Activated naive CD4-positive, alpha-beta T cell treated with anti-CD3 and anti-CD28 coated beads, Interleukin-2, amount 50 U/mL, for 72 hours (primary cell): ENCODE results near the gene CCDC182. TPM values are rescaled to one million over a fixed set of nuclear protein-coding genes. Genes with fewer than 3 reads are reported as not detected.

Experiments used
- ATAC-seq, 2 donors: fragments of 150-1000 bp; cut with Tn5 transposase; 2 replicates each; pipeline ENCODE4 v1.10.0; 2021; ENCODE audit warnings: mild to moderate bottlenecking in 2 of 2, moderate library complexity in 2 of 2
- DNase-seq, 2 donors: peaks; one replicate each; pipeline ENCODE4 v3.0.0; 2021 to 2022; ENCODE audit warnings: low spot score in 2 of 2
- H3K27ac Mint-ChIP-seq, 2 donors: one replicate each; pipeline ENCODE4 v1.8.0; 2022; ENCODE audit warnings: mild to moderate bottlenecking in 2 of 2, mixed read lengths in 2 of 2
- H3K36me3 Mint-ChIP-seq, 2 donors: one replicate each; pipeline ENCODE4 v1.8.0; 2022; ENCODE audit warnings: mixed read lengths in 2 of 2
- H3K9me3 Mint-ChIP-seq, 2 donors: one replicate each; pipeline ENCODE4 v1.8.0; 2022; ENCODE audit warnings: mixed read lengths in 2 of 2
- total RNA-seq, 2 donors: library from RNA; stranded (reverse); gene quantifications; one replicate each; pipeline ENCODE4 v1.2.3, GENCODE V29; 2022

Gene CCDC182
- total RNA-seq, 2 donors from 2014 or later: not detected

- ATAC-seq: no peak
- no peak for DNase-seq
- Mint-ChIP-seq H3K27ac (peak overlapping the region in 1 of 2 donors; percentile 14), H3K9me3 (no peaks in the 10 kb centered on the region), H3K36me3 (no peaks in the 10 kb centered on the region)
Observed at GRCh38 chr17:57762452-57763395, 17.6 kb upstream of the CCDC182 start.

DNA sequence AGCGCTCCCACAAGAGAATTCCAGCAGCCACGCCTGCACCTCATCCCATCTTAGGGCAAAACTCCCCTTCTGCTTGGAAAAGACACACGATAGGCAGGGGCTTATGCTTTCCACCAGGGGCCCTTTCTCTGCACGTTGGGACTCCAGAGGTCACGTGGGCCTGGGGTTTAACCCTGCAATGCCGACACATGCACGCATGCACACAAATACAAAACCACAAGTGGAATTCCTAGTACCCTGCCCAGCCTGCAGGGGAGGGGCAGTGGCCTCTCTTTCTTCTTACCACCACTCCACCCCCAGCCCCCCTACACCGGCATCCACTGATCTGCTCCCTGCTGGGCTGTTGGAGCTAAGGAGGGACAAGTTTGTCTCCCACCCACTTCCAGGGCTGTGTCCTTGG is 16.8 kb upstream of the CCDC182 start:
- no peak for ATAC-seq
- H3K36me3 Mint-ChIP-seq: no peaks in the 10 kb centered on the region
- DNase-seq: no peak
- H3K27ac Mint-ChIP-seq: no peak overlapping the region
- H3K9me3 Mint-ChIP-seq: no peaks in the 10 kb centered on the region

- Mint-ChIP-seq H3K9me3 (no peaks in the 10 kb centered on the region), H3K36me3 (no peaks in the 10 kb centered on the region), H3K27ac (no peak overlapping the region)
- ATAC-seq (no peak), DNase-seq (no peak)
Observed at GRCh38 chr17:57760046-57760445, 14.9 kb upstream of the CCDC182 start.

DNA sequence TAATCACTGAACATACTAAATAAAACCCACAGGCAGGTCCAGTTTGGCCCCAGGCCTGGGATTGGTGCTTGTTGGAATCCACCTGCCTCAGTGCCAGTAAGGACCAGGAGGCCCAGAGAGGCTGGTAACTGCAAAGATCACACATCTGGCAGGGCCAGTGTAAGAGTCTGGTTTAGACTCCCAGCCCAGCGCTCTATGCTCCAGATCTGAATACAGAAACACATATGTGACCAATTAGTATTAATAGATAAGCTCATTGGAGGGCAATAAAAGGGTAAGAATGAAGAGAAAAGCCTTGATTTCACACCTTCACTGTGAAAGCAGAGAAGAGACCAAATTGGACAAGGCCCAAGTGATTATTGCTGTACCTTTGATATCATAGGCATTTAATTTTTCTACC is 13.6 kb upstream of the CCDC182 start:
- no peak for DNase-seq
- ATAC-seq: no peak

DNA sequence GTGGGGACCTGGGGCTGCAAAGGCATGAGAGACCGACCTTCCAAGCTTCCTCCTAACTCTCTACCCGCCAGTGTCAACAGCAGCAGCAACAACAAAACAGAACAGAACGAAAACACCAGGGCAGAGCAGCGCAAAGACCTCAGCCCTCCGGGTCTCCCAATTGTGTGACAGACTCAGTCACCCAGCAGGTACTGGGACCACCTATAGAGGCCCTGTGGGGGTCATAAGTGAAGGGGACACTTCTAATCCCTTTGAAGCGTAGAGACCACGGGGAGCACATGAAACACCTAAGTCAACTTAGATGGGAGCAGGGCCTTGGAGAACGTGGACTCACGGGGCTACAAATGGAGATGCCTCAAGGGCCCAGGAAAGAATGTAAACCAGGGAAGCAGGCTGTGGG is 12.6 kb upstream of the CCDC182 start:
- no peaks in the 10 kb centered on the region for H3K36me3 Mint-ChIP-seq
- DNase-seq (no peak), ATAC-seq (no peak)
- H3K9me3 Mint-ChIP-seq: no peaks in the 10 kb centered on the region
- H3K27ac Mint-ChIP-seq: no peak overlapping the region

More for the DNA sequence above, 13.6 kb upstream of the CCDC182 start:
- Mint-ChIP-seq H3K36me3 (no peaks in the 10 kb centered on the region), H3K27ac (no peak overlapping the region), H3K9me3 (no peaks in the 10 kb centered on the region)

DNA sequence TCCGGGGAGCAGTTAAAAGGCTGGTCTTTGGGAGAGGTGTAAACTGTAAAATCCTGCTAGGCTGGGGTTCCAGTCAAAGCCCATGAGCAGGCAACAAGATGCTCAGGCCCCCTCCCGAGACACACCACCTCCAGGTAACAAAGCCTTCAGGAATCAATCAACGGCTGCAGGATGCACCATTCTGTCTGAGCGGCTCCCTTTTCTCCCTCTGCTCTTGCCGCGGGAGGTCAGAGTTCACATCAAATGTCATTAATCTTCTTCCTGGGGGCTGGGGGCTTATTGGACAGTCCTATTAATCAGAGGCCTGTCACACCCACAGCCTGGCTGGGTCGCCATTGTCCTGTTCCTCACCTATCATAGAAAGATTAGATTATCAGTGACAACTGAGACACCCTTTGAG is 11.9 kb upstream of the CCDC182 start:
- ATAC-seq (no peak), DNase-seq (no peak)
- Mint-ChIP-seq H3K36me3 (no peaks in the 10 kb centered on the region), H3K27ac (no peak overlapping the region), H3K9me3 (no peaks in the 10 kb centered on the region)

DNA sequence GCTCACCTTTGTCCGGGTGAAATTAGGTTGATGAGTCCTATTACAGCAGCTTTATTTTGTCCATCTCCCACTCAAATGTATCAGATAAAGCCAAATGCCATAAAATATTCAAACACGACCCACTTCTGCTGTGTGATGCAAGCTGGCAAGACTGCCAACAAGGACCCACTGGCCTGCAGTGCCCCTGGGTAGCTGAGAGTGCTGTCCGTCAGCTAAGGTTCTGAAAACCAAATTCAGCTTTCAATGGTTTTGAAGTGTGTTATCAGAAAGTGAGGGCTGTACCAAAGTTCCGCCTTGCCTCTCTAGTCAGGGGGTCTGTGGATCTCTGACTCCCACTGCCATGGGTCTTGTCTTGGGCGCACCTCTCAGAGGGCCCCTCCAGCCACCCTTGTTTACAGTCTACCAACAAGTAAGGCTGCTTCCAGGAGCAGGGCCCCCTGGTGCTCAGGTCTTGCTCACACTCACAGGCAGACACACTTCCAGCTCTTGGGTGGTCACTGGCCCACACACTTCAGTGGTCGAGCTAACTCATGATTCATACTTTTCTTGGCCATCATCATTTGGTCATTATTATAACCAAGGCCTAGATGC is 10.5 kb upstream of the CCDC182 start:
- DNase-seq (no peak), ATAC-seq (no peak)
- no peak overlapping the region for H3K27ac Mint-ChIP-seq
- H3K9me3 Mint-ChIP-seq: no peaks in the 10 kb centered on the region
- no peaks in the 10 kb centered on the region for H3K36me3 Mint-ChIP-seq

GRCh38 chr17:57752031-57752905 is 7.2 kb upstream of the CCDC182 start:
- DNase-seq: no peak
- Mint-ChIP-seq H3K36me3 (no peaks in the 10 kb centered on the region), H3K9me3 (no peaks in the 10 kb centered on the region), H3K27ac (no peak overlapping the region)
- no peak for ATAC-seq

- no peaks in the 10 kb centered on the region for H3K9me3 Mint-ChIP-seq
- ATAC-seq: no peak
Observed at GRCh38 chr17:57751348-57751971, 6.4 kb upstream of the CCDC182 start.

GRCh38 chr17:57750895-57751294 is 5.8 kb upstream of the CCDC182 start:
- DNase-seq: no peak
- H3K27ac Mint-ChIP-seq: no peak overlapping the region
- H3K9me3 Mint-ChIP-seq: no peaks in the 10 kb centered on the region
- no peaks in the 10 kb centered on the region for H3K36me3 Mint-ChIP-seq
- ATAC-seq: no peak

More at GRCh38 chr17:57751348-57751971, 6.4 kb upstream of the CCDC182 start:
- Mint-ChIP-seq H3K36me3 (no peaks in the 10 kb centered on the region), H3K27ac (no peak overlapping the region)
- no peak for DNase-seq

- no peaks in the 10 kb centered on the region for H3K9me3 Mint-ChIP-seq
- no peak for DNase-seq
- no peak for ATAC-seq
- peak overlapping the region in 1 of 2 donors; percentile 17 for H3K27ac Mint-ChIP-seq
- H3K36me3 Mint-ChIP-seq: no peaks in the 10 kb centered on the region
Observed at GRCh38 chr17:57750109-57750871, 5.2 kb upstream of the CCDC182 start.

- ATAC-seq: no peak
- DNase-seq: no peak
- peak overlapping the region in 1 of 2 donors; percentile 17 for H3K27ac Mint-ChIP-seq
- no peaks in the 10 kb centered on the region for H3K36me3 Mint-ChIP-seq
- no peaks in the 10 kb centered on the region for H3K9me3 Mint-ChIP-seq
Observed at GRCh38 chr17:57749701-57750100, 4.6 kb upstream of the CCDC182 start.

DNA sequence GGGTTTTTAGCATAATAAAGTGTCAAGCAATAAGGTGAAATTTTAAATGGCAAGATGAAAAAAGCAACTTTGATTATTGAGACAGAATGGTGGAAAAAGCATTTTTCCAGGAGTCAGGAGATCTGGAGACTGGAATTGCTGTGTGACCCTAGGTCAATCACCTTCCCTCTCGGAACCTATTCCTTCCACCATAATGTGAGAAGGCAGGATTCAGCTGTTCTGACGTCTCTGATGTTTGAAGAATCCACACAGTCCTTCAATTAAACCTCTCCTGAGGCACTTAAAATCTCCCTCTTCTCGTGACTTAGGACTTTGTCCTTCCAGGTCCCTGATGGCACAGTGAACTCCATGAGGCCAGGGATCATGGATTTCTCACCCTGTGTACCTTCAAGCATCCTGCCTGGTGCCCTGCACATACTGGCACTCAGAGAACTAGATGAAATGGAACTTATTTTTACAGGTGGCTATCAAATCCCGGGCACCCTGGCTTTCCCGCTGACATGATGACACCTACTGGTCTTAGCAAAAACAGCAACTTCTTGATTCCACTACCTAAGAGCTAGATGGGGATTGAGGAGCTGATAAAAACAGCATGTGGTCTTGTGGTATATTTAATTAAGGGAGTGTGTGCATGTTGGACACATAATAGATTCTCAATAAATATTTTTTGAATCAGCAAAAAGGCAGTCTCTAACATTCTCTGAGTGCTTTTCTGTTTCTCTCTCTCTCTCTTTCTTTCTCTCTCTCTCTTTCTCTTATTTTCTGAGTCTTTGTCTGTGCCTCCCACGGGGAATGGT is 2.3 kb upstream of the CCDC182 start:
- no peaks in the 10 kb centered on the region for H3K9me3 Mint-ChIP-seq
- H3K27ac Mint-ChIP-seq: no peak overlapping the region
- DNase-seq (peak in 1 of 2 donors; percentile 23), ATAC-seq (peak; percentile 49 to 58)
- no peaks in the 10 kb centered on the region for H3K36me3 Mint-ChIP-seq

- Mint-ChIP-seq H3K9me3 (no peaks in the 10 kb centered on the region), H3K27ac (no peak overlapping the region), H3K36me3 (no peaks in the 10 kb centered on the region)
- DNase-seq: no peak
- ATAC-seq: no peak
Observed at GRCh38 chr17:57746221-57746620, 1.1 kb upstream of the CCDC182 start.
